C4-2B (cell line): Measurements from ENCODE around the gene PROM1.

Source experiments
- ZFX ChIP-seq: fragments of 450-650 bp; IDR thresholded peaks from 2 replicates; pipeline ENCODE4 v1.6.1; 2017
- TF ChIP-seq, protein P1 (sequence below): fragments of 450-650 bp; conservative IDR thresholded peaks from 2 replicates; pipeline ENCODE4 v1.5.1; 2017; ENCODE audit warnings: mild to moderate bottlenecking

DNA sequence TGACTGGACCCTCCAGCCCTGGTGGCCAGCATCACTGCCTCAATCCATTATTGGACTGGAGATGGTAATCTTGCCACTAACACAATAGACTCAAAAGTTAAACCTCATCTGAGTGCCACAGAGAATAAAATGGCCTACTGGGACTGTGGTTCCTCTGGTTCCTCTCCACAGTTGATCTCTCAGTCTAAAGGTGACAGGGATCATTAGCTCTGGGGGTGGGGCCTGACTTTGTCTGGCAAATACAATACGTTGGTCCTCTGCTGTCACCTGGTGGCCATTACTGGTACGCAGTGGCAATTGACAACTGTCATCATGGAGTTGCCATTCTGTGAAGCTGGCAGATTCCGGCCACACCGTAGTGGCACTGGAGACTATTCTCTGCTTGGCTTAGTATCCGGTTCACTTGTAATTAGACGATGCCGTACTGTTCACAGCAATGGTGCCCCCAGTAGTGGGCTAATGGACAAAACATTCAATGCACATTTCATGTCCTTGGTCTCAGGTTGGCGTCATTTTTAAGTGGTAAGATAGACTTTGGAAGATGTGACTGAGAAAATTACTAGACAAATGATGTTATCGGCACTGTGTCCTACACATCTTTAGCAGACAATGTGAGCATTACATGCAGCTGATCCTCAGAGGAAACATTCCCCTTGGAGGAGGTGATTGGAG is 127.5 kb downstream of the PROM1 start:
- TF ChIP-seq, protein P1, sequence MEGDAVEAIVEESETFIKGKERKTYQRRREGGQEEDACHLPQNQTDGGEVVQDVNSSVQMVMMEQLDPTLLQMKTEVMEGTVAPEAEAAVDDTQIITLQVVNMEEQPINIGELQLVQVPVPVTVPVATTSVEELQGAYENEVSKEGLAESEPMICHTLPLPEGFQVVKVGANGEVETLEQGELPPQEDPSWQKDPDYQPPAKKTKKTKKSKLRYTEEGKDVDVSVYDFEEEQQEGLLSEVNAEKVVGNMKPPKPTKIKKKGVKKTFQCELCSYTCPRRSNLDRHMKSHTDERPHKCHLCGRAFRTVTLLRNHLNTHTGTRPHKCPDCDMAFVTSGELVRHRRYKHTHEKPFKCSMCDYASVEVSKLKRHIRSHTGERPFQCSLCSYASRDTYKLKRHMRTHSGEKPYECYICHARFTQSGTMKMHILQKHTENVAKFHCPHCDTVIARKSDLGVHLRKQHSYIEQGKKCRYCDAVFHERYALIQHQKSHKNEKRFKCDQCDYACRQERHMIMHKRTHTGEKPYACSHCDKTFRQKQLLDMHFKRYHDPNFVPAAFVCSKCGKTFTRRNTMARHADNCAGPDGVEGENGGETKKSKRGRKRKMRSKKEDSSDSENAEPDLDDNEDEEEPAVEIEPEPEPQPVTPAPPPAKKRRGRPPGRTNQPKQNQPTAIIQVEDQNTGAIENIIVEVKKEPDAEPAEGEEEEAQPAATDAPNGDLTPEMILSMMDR, result peak; percentile 91
- no peak for TF ChIP-seq ZFX
